Activated gamma-delta T cell treated with anti-CD3 and anti-CD28 coated beads, Interleukin-2, amount 50 U/mL, for 16 hours (primary cell): ENCODE data around the gene OR2A7.
"Not testable (repeated sequence)": the region's sequence is repeated elsewhere in the genome, so short reads cannot be mapped to it uniquely, and the experiment has no call there.

ENCODE experiments used
- DNase-seq: peaks from one replicate; pipeline ENCODE4 v3.0.0-alpha.2; 2020; ENCODE audit warnings: low read depth

The OR2A7 gene

DNA sequence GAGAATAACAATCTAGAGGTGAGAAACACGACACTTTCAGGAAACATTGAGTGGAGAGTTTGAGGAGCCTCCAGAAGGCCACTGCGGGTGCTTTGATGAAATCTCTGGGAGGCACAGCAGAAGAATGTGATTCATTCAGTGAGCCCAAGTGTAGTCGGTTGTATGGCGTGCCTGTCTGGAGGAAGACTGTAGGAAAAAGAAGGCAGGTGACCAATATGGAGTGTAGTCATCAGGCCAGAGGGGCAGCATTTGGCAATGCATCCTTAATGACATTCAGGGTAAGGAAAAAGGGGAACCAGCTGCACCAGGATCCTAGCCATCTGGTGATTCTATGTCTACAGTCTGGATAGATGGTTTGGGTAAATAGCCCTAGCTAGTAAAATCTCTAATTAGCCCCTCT lies 12.3 kb downstream of the OR2A7 start:
- DNase-seq: not testable (repeated sequence)

DNA sequence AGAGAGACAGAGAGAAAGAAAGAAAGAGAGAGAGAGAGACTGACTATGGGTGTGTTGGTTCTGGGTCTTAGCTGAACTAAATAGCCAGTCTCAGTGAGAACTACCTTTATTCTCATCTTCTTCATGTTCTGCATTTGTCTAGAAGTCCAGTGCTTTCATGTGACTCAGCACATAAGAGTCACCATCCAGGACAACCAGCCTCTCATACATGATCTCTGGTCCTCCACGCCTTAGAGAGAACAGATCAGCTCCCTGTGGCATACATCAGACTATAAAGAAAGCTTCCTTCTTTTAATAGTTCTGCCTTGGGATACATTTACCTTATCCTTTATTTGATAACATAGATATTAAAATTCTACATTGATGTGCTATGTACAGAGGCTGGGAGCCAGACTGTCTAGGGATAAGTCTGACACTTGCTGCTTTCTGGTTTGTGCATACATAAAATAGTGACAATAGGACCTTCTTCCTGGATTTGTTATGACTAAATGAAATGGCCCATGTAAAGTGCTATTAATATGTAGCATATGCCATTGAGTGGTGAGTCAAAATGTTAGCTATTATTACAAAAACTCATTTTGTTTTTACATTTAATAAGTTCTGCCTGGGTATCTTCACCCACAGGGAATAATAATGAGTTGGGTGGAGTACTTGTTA lies 16.8 kb downstream of the OR2A7 start:
- DNase-seq: not testable (repeated sequence)

DNA sequence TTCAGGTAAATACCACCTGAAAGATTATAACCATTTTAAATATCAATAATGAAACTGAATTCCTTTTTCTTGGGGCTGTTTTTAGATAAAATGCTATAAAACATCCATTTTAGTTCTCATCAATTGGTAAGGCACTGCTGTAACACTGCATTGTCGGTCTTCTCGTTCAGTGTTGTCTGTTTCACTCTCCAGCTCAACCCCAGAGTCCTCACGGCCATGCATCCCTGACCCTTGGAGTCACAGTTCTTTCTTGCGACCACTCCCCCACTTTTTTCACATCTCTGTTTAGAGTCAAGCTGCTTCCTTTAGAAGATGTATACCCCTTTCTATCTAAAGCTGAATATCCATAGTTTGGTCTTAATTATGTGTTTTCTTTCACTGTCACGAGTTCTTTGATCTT lies 17.6 kb downstream of the OR2A7 start:
- DNase-seq: not testable (repeated sequence)

DNA sequence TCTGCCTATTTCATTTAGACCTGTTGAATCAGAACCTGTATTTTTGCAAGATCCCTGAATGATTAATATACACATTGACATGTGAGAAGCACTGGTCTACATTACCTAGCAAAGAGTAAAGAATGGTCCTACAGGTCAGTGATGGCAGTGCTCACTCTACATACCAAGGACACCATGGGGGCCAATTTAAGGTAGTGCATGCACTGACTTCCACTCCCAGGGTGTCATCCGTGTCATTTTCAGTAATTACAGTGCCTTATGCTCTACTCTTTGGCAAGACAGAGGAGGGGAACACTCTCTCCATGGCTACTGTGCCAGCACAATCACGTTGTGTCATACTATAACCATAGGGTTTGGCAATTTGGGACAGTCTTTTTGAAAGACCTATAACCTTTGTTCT lies 19.2 kb downstream of the OR2A7 start:
- not testable (repeated sequence) for DNase-seq

DNA sequence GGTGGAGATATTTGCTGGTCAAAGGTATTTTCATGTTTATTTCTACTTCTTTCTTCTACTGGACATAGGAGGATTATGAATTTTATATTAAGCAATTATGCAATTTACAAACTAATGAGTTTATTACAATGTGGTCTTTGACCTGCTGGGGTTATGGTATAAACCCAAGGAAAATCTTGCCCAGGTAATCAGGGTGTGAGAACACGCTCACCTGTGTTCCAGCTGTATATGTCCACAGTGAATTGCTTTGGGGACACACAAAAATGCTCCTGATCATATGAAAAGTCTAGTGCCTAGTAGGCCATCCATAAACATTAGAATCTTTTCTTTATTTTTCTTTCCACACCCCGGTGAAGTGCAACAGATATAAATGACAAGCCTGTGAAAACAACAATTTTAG lies 25.2 kb downstream of the OR2A7 start, which contains the start of gene OR2A42:
Gene OR2A42 (minus strand): TSS at position 241 of the 400 bp plus-strand sequence. CDS start 6,762 bp downstream, outside the sequence.
- not testable (repeated sequence) for DNase-seq

DNA sequence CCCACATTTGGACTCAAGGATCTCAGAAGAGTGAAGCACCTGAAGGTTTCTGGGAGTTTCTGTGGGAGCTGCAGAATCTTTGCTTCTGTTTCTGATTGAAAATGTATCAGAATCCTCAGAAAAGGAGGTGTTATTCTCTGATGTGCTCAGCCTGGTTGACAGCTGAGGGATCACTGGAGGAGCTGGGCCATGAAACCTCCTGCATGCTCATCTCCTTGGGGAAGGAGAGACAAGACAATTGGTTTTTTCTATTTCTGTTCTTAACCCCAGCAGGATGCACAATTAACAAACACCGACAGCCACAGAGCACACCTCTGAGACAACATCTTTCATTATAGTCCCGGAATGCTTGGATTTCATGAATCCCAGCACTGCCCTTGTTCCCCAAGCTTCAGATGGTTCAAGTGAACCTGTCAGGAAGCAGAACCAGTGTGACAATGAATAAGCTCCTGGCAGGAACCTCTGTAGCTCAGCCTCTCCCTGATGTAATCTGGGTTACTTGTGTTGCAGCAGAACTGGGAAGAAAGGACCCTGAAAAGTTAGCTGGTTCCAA lies 26.0 kb downstream of the OR2A7 start:
- DNase-seq: not testable (repeated sequence)

DNA sequence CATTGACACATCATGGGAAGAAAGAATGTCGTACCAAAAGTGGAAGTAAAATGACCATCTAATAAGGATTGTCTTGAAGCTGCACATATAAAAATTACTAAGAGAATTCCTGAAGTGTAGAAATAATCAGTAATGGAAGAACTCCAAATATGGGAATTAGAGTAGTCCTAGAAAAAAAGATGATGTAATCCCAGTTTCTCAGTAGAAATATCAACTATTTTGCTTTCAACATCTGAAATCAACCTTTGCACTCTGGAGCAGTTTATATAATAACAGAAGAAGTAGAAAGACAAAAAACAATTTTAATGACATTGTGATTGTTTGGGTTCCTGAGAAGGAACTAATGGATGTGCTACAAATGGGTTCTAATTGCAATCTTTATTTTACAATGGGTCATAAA lies 31.6 kb downstream of the OR2A7 start:
- DNase-seq: not testable (repeated sequence)

DNA sequence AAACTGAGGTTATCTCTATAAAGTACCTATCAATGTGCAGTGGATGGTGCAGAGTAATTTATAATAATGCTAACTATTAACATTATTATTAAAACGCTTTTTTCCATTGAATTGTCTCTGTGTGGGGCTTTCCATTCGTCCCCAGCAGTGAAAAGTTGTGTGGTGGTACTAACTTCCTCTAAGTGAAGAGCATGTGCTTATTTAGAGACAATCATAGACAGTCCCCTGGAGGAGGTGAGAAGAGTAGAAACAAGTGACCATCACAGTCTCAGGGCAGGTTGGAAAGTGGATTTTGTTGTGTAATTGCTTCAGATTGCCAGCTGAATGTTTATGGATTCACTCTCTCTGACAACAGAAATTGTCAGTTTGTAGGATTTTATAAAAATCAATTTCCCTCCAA lies 33.6 kb downstream of the OR2A7 start:
- DNase-seq: not testable (repeated sequence)

DNA sequence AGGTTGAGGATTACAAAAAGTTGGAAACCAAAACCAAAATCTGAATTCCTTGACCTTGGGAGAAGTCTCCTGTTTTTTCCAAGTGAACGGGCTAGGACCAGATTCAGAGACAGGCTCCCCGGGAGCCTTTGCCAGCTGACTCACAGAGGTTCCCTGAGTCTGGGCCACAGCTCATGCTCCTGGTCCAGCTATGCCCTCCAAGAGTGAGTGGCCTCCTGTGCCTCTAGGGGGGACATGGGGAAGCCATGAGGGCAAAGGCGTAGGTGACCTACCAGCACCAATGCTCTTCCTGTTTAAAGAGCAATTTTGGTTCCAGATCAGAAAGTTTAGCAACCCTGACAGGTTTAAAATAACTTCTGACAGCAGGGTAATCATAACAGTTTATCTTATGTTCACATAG lies 35.8 kb downstream of the OR2A7 start:
- not testable (repeated sequence) for DNase-seq

DNA sequence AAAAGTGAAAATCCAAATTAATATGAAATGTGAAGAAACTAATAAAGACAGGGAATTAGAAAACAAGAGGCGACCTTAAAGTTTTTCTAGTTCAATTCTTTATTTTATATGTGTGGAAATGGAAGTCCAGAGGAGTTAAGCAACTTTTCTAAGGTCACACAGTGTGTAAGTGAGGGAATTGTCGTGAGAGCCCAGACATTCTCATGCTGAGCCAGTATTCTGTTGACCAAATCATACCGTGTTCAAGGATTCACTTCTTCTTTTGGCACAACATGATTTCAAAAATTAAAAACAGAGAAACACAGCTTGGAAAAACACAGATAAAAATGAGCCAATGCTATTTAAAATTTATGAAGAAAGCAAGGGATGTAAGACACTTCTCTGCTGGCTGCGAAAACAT lies 37.7 kb downstream of the OR2A7 start:
- DNase-seq: not testable (repeated sequence)

DNA sequence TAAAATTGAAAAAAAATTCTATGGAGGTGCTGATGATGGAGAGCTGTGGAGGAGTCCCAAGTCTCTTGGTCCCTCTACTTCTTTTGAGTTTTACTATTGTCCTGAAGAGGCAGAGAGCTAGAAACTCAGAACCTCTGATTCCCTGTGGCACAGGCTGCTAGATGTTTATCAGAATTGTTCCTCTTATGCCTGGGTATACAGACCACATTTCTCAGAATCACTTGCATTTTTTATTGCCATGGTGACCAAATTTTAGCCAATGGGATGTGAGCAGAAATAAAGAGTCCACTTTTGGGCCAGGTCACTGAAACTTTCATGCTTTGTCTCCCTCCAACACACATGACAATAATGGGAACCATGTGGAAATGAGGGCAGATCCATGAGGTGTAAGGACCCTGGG lies 40.9 kb downstream of the OR2A7 start:
- not testable (repeated sequence) for DNase-seq

DNA sequence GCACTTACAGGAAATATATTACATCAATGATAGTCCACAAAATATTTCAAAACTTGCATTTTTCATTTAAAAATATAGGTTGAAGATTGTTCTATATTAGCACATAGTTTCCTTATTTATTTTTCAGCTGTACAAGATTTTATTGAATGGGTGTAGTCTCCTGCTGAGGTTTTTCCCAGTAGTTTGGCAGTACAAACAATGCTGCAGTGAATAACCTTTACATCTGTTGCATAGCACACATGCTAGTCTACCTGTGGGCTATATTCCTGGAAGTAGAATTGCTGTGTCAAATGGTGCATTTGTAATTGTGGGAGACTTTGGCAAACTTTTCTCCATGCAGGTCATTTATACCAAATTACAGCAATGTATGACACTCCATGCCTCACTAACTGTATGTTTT lies 44.1 kb downstream of the OR2A7 start:
- DNase-seq: not testable (repeated sequence)

DNA sequence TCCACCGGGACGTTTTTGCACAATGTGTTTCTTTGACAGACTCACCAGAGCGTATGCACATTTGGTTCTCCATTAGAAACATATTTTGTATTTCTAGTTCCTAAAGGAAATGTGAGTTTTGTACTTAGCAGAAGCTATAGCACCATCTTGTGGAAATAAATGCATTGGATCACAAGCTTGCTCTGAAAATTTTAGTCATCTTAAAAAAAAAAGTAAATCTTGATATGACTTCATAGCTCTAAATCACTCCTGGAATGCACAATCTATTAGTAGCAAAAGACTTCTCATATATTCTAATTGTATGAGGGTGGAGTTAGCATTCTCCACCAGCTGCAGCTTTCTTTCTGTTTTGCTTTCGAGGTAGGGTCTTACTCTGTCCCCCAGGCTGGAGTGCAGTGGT lies 45.4 kb downstream of the OR2A7 start:
- not testable (repeated sequence) for DNase-seq

DNA sequence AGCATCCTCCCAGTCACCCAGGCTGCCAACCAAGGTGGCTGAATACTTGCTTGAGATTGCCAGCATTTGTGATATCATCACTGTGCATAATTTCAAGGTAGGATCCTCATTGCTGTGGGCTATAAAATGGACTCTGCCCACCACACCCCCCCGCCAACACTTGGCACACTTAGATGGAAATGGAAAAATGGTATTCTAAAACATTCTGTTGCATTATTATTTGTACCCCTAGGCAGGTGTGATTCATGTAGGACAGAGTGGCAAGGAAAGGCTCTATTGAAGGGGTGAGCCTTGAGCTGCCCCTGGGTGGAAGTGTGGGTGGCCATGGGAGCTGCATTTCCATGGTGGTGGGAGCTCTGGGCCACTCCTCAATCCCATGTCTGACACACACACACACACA lies 46.0 kb downstream of the OR2A7 start:
- not testable (repeated sequence) for DNase-seq

DNA sequence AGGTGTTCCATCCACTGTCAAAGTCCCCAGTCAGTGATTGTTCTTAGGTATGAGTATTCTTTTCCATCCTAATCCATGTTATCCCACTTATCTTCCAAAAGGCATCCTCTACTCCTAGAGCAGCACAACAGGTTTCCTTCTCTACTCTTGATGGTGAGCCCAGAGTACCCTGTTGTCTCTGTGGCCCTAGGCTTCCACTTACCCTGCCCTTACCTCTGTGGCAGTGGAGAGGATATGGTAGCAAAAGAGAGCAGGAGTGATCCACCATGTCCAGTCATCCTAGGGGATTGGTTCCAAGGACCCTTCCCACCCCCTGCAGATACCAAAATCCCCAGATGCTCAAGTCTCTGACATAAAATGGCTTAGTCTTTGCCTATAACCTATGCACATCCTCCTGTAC lies 47.4 kb downstream of the OR2A7 start:
- not testable (repeated sequence) for DNase-seq
